ENCODE measurements around the gene MC1R. TPM values are rescaled to one million over a fixed set of nuclear protein-coding genes. Genes with fewer than 3 reads are reported as not detected.

The MC1R gene
- total and polyA plus RNA-seq, 2 of the 8 experiments (the other 6 are each of a cell fraction or from before 2014, with no cell fraction given) = 2.2 to 2.9 TPM

DNA sequence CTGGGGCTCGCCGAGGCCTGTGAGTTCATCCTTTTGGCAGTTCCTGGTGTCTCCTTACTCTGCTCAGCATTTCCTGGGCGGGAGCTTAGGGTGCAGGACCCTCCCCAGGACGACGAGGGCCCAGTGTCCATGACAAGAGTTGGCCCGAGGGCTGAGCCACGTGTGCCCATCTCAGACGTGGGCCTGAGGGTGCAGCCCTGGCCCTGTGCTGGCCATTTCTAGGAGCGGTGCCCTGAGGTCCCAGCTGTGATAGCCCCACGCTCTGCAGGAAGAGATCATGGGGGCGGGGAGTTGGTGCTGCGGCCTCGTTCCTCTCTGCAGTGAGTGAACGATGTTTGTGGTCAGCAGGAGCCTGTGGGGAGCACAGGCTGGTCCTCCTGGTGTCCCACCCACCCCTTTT is 6.0 kb upstream of the MC1R start:
- no peak overlapping the region for H3K4ac ChIP-seq (replicated peaks; ENCODE audit: insufficient read length, low read depth, low read length)
- no peak overlapping the region for H2BK15ac ChIP-seq (ENCODE audit: low read length)
- ChIA-PET POLR2A (ENCODE audit: partially characterized antibody) (interaction anchor here (1.0 to 6.5 kb wide), 3 partner anchors 10 to 38 kb away, joined by 3 to 71 read pairs (median 3); partner anchors contain the start of gene TUBB3), CTCF (ENCODE audit: partially characterized antibody) (interaction anchor here (1.5 to 5.9 kb wide), 3 partner anchors 9 to 35 kb away, joined by 3 to 70 read pairs (median 41); partner anchors contain the start of genes MC1R and TUBB3)
- no peak overlapping the region for H2BK12ac ChIP-seq (ENCODE audit: low read depth, low read length)
- no peak overlapping the region for H4K8ac ChIP-seq (ENCODE audit: extremely low read depth, insufficient read depth, low read length)
- no peak overlapping the region for H2BK20ac ChIP-seq (ENCODE audit: low read length)
- H3K36me3 ChIP-seq (ENCODE audit: control insufficient read depth in 2 of 4, insufficient read depth in 4 of 4, low read length in 3 of 4) = peaks cover 0 to 6% (median 1%) of the 10 kb centered on the region in 4 experiments; a peak in 3 of 8 replicates
- no peak overlapping the region for H3K18ac ChIP-seq (ENCODE audit: extremely low read depth, low read length)
- H3K4me2 ChIP-seq (ENCODE audit: insufficient read depth in 1 of 2, low read depth in 2 of 2, low read length in 2 of 2) = no peak overlapping the region
- no peak for DNase-seq (ENCODE audit: low read depth in 1 of 2, low spot score in 2 of 2)
- no peak for FAIRE-seq
- no peak overlapping the region for H2AK5ac ChIP-seq (ENCODE audit: low read depth, low read length)
- H3K4me3 ChIP-seq (ENCODE audit: extremely low read depth in 1 of 4, insufficient read depth in 2 of 4, low read depth in 3 of 4, low read length in 4 of 4) = no peak overlapping the region
- H2AFZ ChIP-seq (ENCODE audit: low read length) = no peak overlapping the region
- H3K56ac ChIP-seq (replicated peaks; ENCODE audit: insufficient read length, low read depth, low read length) = no peak overlapping the region
- TF ChIP-seq SP2 (IDR thresholded peaks at IDR 0.05; ENCODE audit: low read length) = no peak
- no peak overlapping the region for H2BK5ac ChIP-seq (ENCODE audit: low read depth, low read length)
- peaks cover 0 to 8% of the 10 kb centered on the region in 2 experiments; a peak in 1 of 4 replicates for H3K9me3 ChIP-seq (ENCODE audit: insufficient read depth in 2 of 2, low read depth in 1 of 2, low read length in 1 of 2)
- peaks cover 0 to 4% of the 10 kb centered on the region in 2 experiments for H4K20me1 ChIP-seq (replicated peaks in 1 of 2; ENCODE audit: control insufficient read depth in 1 of 2, insufficient read depth in 2 of 2, low read length in 2 of 2)
- H3K23ac ChIP-seq (ENCODE audit: insufficient read length) = no peak overlapping the region
- no peaks in the 10 kb centered on the region; a peak in 1 of 7 replicates for H3K27me3 ChIP-seq (replicated peaks in 1 of 4; ENCODE audit: control insufficient read depth in 3 of 4, extremely low read depth in 1 of 4, insufficient read depth in 3 of 4, low read length in 3 of 4)
- H3K9ac ChIP-seq (replicated peaks in 1 of 4; ENCODE audit: extremely low read depth in 1 of 4, low read depth in 3 of 4, low read length in 3 of 4) = no peak overlapping the region
- no peaks in the 10 kb centered on the region for H3K79me2 ChIP-seq (ENCODE audit: control insufficient read depth in 1 of 2, insufficient read depth in 2 of 2, low read length in 2 of 2)
- H3K14ac ChIP-seq (ENCODE audit: insufficient read length) = no peak overlapping the region
- H4K5ac ChIP-seq (ENCODE audit: insufficient read length, low read depth, low read length) = no peak overlapping the region
- peaks cover 0 to 3% (median under 1%) of the 10 kb centered on the region in 4 experiments; a peak in 4 of 7 replicates for H3K4me1 ChIP-seq (replicated peaks in 1 of 4; ENCODE audit: control insufficient read depth in 3 of 4, insufficient read depth in 4 of 4, low read length in 3 of 4)
- no peak overlapping the region for H4K91ac ChIP-seq (replicated peaks; ENCODE audit: insufficient read length, low read length)
- H3K23me2 ChIP-seq (ENCODE audit: low read depth, low read length) = peaks cover 2% of the 10 kb centered on the region; the same call in 1 of the 2 replicates
- 92% methylated on average over 14 of the region's 14 CpGs; no CpG with 5 or more reads in 1 of the 2 experiments for WGBS, 2 experiments (ENCODE audit: extremely low coverage in 1 of 2, insufficient coverage in 1 of 2, insufficient read length in 1 of 2, insufficient replicate concordance in 2 of 2, low coverage in 1 of 2, low lambda C conversion rate in 2 of 2, missing lambda C conversion rate in 1 of 2)
- no peak overlapping the region for H2BK120ac ChIP-seq (replicated peaks; ENCODE audit: low read depth, low read length)
- no peak overlapping the region for H3K27ac ChIP-seq (ENCODE audit: low read depth, low read length)
- H3K79me1 ChIP-seq (ENCODE audit: low read depth, low read length) = no peaks in the 10 kb centered on the region
